GM19099 (cell line): ENCODE results near the gene KCNJ3.

ENCODE experiments used
- POLR2A ChIP-seq: IDR thresholded peaks from 3 replicates; pipeline ENCODE4 v1.6.1; 2011; ENCODE audit warnings: low read depth; ENCODE audit not compliant: insufficient read length; ENCODE audit errors: extremely low read depth

The KCNJ3 gene

GRCh38 chr2:154850532-154850931 is 152.0 kb downstream of the KCNJ3 start:
- TF ChIP-seq POLR2A = no peak

DNA sequence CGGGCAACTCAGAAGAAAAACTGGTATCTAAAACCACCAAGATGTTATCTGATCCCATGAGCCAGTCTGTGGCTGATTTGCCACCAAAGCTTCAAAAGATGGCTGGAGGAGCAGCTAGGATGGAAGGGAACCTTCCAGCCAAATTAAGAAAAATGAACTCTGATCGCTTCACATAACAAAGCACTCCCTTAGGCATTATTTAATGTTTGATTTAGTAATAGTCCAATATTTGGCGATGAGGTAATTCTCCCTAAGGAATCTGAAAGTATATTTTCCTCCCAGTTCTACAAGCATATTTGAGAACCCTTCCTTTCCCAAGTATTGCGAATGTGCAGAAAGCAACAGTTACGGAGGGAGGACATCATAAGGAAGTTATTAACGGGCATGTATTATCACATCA is 156.6 kb downstream of the KCNJ3 start:
- TF ChIP-seq POLR2A = no peak

DNA sequence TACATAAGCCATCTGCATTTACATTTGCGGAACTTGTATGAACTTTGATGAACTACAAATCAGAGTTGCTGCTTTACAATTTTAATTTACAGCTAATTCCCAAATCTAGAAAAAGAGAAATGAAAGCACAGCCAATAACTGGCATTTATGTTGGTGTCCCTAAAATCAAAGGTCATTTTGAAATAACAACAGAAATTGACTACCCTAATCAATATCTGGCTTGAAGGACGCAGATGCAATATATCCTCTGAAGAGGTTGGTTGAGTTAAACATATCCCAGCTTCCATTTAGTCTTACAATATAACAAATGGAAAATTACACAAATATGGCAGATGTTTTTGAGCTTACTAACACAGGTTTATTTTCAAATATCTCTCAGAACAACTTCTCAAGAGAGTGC is 177.5 kb downstream of the KCNJ3 start:
- no peak for TF ChIP-seq POLR2A

- TF ChIP-seq POLR2A = no peak
Measured at GRCh38 chr2:154882725-154883124, 184.2 kb downstream of the KCNJ3 start.

DNA sequence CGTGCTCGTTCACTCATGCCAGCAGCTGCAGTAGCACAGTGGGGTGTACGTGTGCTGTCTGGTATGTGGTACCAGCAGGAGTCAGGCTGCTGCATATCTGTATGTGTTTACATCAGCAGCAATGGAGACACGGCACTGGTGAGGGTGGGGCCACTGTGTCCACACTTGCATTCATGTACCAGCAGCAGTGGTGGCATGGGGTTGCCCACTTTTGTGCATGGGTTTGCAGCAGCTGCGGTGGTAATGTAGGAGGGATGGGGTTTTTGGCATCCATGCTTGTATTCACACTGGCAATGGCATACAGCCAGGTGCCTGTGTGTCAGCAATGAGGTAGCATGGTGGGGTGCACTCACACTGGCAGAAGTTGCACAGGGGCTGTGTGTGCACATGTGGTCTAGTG is 187.8 kb downstream of the KCNJ3 start:
- no peak for TF ChIP-seq POLR2A

DNA sequence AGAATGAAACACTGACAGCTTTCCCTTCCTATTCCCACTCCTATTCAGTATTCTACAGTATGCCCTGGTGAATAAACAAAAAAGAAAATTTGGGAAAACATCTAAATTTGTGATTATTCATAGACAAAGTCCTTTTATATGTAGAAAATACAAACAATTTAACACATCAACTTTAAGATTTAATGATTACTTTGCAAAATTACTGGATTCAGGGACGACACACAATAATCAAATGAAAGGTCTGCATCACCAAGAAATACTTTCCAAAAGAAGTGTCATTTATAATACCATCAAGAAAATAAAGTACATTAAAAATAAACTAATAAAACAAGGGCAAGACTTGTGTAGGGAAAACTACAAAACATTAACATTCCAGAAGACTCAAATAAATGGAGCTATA is 199.8 kb downstream of the KCNJ3 start:
- no peak for TF ChIP-seq POLR2A

GRCh38 chr2:154901063-154901462 is 202.6 kb downstream of the KCNJ3 start:
- TF ChIP-seq POLR2A = no peak
